Ramos (cell line): ENCODE data around the gene ULK4.
"Not testable (repeated sequence)": the region's sequence is repeated elsewhere in the genome, so short reads cannot be mapped to it uniquely, and the experiment has no call there.

Experiments used
- in situ Hi-C: fragments of 300-500 bp; cut with MboI; formaldehyde crosslinking; loops from one replicate; pipeline ENCODE4 v1.14.3; 2022; ENCODE audit warnings: low sequenced_read_pairs; ENCODE audit not compliant: unreplicated experiment

Gene ULK4

DNA sequence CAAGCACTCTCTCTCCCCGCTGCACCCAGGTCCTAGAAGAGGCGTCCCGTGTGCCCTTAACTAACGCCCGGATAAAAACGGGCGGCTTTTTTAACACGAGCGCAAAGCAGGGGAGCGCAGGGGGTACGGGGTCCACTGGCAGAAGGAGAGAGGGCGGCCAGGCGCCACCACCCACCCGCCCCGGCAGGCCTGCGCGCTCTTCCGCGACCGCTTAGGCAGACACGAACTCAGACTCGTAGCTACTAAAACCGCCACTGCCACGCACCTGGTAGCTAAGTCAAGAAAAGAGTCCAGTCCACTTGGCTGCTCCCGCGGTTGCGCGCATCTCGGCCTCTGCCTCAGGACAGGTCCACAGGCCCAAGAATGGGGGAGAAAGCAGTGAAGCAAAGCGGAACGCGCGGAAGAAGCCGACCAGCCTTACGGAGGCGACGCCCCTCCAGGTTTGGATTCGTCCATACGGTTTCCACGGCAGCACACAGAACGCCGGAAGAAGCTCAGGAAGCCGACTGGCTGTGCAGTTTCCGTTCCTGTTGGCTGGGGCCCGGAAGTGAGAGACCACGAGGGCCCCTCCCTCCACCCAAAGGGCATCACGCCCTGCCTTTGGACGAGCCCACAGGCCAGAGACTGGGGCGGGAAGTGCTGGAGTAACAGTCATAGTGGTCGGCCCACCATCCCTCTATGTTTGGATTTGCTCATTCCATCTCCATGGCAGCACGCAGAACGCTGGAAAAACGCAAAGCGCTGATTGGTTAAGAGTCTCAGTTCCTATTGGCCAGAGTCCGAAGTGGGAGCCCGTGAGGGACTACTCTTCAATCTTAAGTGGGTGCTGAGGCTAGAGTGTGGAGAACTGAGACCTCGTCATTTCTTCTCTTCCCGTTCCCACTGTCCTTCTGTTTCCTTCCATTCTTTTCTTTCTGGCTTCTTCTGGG is at the start of gene ULK4:
Gene ULK4, minus strand, starts transcription at position 353 of the 929 bp plus-strand sequence. CDS start 7,344 bp downstream, outside the sequence.
- in situ Hi-C loops, result no loop called here

- in situ Hi-C loops, result no loop called here
Measured at GRCh38 chr3:42010530-42010929, 48.6 kb upstream of the ULK4 start.

GRCh38 chr3:42009456-42009855 is 47.6 kb upstream of the ULK4 start:
- in situ Hi-C loops, result no loop called here

GRCh38 chr3:42007785-42008184 is 45.9 kb upstream of the ULK4 start:
- in situ Hi-C loops, result no loop called here

- in situ Hi-C loops, result no loop called here
Measured at GRCh38 chr3:42005401-42005800, 43.5 kb upstream of the ULK4 start.

DNA sequence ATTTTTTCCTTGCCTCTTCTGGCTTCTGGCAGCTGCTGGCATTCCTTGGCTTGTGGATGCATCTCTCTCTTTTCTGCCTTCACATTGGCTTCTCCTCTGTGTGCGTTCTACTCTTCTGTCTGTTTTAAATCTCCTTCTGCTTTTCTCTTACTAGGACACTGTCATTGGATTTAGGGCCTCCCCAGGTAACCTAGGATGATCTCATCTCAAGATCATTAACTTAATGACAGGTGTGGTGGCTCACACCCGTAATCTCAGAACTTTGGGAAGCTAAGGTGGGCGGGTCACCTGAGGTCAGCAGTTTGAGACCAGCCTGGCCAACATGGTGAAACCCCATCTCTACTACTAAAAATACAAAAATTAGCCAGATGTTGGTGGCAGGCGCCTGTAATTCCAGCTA is 40.9 kb upstream of the ULK4 start:
- in situ Hi-C loops, result no loop called here

- in situ Hi-C loops, result no loop called here
Measured at GRCh38 chr3:42001777-42002176, 39.9 kb upstream of the ULK4 start.

GRCh38 chr3:41999909-42000308 is 38.0 kb upstream of the ULK4 start:
- in situ Hi-C loops, result no loop called here

DNA sequence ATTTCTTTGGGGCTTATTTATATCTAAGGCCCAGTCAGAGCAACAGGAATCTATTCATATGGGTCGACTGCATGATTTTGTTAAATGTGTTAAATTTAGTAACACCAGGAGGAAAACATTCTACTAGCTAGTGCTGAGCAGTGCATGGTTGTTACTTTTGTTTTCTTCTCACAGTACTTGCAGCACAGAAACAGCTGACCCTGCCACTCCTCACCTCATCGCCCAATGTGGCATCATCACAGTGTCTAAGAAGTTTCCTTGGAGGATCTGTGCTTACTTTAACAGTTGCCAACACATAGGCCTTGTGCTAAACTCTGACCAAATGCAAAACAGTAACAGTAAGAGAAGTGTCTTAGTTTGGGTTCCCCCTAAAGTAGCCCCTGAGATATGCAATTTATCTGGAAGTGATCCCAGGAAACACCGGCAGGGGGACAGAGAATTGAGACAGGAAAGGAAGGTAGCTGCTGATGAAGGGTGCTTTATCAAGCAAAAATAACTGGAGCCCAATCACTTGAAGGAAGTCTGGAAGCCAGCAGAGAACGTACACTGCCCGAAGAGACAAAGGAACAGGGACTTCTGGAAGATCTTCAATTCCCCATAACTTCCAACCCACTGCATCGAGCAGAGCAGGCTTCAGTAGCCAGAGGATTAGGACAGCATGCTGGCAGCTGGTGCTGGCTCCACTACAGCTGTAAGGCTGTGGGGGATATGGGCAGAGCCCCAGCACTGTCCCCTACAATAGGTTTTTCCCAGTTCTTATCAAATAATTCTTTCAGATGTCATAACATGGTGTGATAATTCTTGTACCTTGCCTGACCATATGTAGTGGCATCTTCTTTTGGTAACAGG is 36.0 kb upstream of the ULK4 start:
- in situ Hi-C loops, result no loop called here

DNA sequence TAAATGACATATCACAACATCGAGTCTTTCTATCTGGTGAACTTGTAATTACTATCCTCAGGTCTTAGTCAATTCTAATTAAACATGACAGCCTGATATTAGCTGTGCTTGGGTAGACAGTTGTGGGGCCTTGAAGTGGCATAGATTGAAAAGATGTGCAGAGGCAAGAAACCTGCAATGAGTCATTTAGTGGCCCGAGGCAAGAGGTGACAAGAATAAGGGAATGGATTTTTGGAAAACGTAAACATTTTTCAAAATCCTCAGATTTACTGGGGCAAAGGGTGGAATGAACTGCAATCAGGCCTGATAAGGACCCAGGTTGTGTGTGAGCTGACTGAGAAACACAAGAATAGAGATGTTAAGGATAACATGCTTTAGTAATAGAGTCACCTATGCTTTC is 29.5 kb upstream of the ULK4 start:
- in situ Hi-C loops, result no loop called here

DNA sequence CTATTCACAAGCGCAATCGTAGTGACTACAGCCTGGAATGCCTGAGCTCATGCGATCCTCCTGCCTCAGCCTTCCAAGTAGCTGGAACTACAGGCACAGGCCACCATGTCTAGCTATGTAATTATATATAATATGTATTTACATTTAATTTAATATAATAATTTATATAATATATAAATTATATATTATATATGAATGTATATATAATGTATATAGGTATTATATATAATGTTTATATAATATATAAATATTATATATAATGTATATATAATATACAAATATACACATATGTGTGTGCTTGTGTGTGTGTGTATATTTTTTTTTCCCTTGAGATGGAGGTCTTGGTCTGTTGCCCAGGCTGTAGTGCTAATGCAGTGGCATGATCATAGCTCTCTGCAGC is 27.6 kb upstream of the ULK4 start:
- in situ Hi-C loops, result no loop called here

DNA sequence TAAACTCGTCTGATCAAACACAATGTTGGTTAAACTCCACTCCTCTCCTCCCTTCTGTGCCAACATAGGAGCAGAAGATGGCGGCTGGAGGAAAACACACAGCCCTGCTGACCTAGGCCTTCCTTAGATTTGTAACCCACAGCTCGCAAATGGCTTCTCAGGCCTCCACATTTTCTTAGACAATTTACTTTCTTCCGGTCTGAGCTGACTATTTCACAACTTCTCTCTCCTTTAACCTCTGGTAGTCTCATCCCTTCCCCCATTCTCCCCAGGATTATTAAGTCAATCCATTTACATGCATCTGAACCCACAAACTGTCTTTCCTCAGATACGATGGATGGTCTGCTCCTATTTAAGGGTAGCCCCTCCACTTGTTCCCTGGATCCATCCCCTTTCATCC is 25.7 kb upstream of the ULK4 start:
- in situ Hi-C loops, result no loop called here

GRCh38 chr3:41986561-41986960 is 24.7 kb upstream of the ULK4 start:
- in situ Hi-C loops, result no loop called here

DNA sequence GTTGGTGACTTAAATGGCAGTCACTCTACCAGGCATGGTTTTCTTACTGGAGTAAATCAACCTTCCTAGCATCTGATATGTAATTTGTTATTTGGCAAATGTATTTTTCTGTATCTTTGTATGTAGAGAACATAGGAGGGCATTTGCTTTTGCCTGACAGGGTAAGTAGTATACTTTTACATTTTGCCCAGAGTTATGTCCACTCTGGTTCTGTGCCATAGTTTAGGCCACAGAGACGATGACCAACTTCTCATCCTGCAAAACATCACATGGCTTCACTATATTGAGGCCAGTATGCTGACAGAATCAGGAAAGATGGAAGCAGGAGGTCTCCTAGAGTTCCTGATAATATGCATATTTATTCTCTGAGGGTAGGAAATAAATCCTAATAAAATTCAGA is 23.1 kb upstream of the ULK4 start:
- in situ Hi-C loops, result no loop called here

DNA sequence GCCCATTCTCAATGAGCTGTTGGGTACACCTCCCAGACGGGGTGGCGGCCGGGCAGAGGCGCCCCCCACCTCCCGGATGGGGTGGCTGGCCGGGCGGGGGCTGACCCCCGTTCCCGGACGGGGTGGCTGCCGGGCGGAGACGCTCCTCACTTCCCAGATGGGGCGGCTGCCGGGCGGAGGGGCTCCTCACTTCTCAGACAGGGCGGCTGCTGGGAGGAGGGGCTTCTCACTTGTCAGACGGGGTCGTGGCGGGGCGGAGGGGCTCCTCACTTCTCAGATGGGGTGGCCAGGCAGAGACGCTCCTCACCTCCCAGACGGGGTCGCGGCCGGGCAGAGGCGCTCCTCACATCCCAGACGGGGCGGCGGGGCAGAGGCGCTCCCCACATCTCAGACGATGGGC is 21.2 kb upstream of the ULK4 start:
- in situ Hi-C loops, result not testable (repeated sequence)

DNA sequence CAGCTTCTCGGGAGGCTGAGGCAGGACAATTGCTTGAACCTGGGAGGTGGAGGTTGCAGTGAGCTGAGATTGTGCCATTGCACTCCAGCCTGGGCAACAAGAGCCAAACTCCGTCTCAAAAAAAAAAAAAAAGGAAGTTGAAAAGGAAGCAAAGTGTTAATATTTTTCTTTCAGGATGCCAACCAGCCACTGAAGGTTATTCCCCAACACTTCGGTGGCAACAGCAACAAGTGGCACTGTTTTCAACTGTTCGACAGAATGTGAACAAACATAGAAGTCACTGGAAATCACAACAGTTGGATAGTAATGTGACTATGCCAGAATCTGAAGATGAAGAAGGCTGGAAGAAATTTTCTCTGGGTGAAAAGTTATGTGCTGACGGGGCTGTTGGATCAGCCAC is 15.5 kb upstream of the ULK4 start:
- in situ Hi-C loops, result not testable (repeated sequence)

DNA sequence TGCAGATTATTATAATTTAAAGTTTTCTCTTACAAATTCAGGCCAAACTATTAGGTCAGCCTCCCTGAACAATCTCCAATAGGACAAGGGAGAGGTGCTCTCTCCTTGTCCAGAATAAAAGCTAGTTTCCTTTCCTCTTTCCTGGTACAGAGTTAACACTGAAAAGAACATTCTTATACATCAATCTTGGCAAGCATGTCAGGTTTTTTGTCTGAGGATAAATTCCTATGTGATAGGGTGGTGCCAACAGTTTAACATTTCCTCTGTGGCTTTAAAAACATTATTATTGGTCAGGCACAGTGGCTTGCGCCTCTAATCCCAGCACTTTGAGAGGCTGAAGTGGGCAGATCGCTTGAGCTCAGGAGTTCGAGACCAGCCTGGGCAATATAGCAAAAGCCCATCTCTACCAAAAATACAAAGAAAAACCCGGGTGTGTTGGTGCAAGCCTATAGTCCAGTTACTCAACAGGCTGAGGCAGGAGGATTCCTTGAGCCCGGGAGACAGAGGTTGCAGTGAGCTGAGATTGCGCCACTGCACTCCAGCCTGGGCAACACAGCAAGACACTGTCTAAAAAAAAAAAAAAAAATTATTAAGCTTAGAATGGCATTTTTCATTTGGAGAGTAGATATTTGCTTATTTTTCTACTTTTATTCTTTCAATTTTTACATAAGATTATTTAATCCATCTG is 13.7 kb upstream of the ULK4 start:
- in situ Hi-C loops, result no loop called here

DNA sequence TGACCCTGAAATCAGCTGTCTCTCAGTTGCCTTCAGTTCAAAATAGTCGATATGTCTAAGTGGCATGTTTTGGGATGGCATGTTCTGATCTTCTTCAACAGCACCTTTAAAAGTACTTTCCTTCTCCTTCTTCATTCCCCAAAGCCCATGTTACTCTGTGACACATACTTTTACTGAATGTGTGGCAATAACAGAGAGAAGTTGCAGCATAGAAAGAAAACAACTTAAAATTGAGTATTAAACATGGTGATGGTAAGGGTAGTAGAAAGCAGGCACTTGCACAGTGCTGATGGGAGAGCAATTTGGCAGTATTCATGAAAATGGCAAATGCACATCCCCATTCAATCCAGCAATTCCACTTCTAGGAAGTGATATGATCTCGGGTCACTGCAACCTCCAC is 12.3 kb upstream of the ULK4 start:
- in situ Hi-C loops, result no loop called here

DNA sequence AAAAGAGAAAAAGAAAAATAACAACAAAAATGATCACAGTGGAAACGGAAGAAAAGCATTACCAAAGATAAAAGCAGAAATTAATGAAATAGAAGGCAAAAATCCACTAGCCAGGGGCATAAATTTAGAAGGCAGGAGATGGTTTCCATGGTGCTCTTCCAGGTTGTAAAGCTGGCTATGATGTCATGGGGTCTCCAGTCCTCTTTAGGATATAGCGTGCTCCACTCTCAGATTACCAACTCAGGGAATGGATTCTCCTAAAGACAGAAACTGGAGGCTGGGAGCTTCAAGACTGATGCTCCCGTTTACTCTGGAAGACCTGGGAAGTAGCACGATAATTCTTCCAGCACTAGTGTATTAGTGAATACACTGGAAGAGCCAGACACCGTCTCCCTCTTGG is 10.9 kb upstream of the ULK4 start:
- in situ Hi-C loops, result no loop called here

DNA sequence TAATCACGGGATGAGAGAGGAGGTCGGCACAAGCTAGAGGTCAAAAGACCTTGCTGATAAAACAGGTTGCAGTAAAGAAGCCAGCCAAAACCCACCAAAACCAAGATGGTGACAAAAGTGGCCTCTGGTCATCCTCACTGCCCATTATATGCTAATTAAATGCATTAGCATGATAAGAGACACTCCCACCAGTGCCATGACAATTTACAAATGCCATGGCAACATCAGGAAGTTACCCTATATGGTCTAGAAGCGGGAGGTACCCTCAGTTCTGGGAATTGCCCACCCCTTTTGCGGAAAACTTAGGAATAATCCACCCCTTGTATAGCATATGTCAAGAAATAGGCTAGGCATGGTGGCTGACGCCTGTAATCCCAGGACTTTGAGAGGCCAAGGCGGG is 4.3 kb upstream of the ULK4 start:
- in situ Hi-C loops, result no loop called here

- in situ Hi-C loops, result no loop called here
Measured at GRCh38 chr3:41963823-41964222, 1.9 kb upstream of the ULK4 start.
